ENCODE measurements around the gene CCDC83. TPM values are rescaled to one million over a fixed set of nuclear protein-coding genes. Genes with fewer than 3 reads are reported as not detected.
A peak's percentile ranks its signal among the peaks of the same experiment; 100 is the strongest.

The CCDC83 gene
- total RNA-seq, 1 experiment from 2014 or later: not detected

GRCh38 chr11:85810871-85811611 is 44.1 kb upstream of the CCDC83 start, which contains the start of gene SYTL2:
Gene SYTL2 (minus strand): TSS chr11:85811141. CDS start chr11:85757725, 53,416 bp downstream.
- H2BK15ac ChIP-seq (ENCODE audit: low read depth, low read length): no peak within 1 kb of the TSS
- H3K9ac ChIP-seq (ENCODE audit: extremely low read depth, insufficient read length, low read length): peak within 1 kb of the TSS; percentile 40
- no peak within 1 kb of the TSS for H2BK12ac ChIP-seq (ENCODE audit: insufficient read length, low read depth, low read length)
- H3K14ac ChIP-seq (ENCODE audit: insufficient read depth, low read length): no peak within 1 kb of the TSS; the same call in 1 of the 2 replicates
- H2BK20ac ChIP-seq (ENCODE audit: low read depth, low read length, poor library complexity, severe bottlenecking): no peak within 1 kb of the TSS
- no peak within 1 kb of the TSS for H2BK5ac ChIP-seq (ENCODE audit: insufficient read length, low read length)
- H4K5ac ChIP-seq (ENCODE audit: insufficient read length, low read depth, low read length): no peak within 1 kb of the TSS
- Mint-ChIP-seq H3K36me3 (ENCODE audit: insufficient read depth in 1 of 3, low read depth in 3 of 3) (no peaks in the 10 kb centered on the region), H3K4me1 (peaks cover 15% of the 10 kb centered on the region in 2 experiments), H3K27me3 (ENCODE audit: low read depth) (peaks cover 47% of the 10 kb centered on the region), H3K9me3 (no peaks in the 10 kb centered on the region), H3K27ac (no peak within 1 kb of the TSS; a peak in 1 of 7 replicates), H3K4me3 (peak within 1 kb of the TSS; percentile 74 to 89)
- no peaks in the 10 kb centered on the region for H3K9me3 ChIP-seq (ENCODE audit: control insufficient read depth, low read depth, low read length)
- peaks cover 1% of the 10 kb centered on the region; the same call in 1 of the 2 replicates for H3K27me3 ChIP-seq (ENCODE audit: insufficient read depth, low read length)
- no peak within 1 kb of the TSS for H3K18ac ChIP-seq (ENCODE audit: insufficient read length, low read depth, low read length)
- H3K4me2 ChIP-seq (ENCODE audit: insufficient read depth, insufficient read length, low read length): peak within 1 kb of the TSS; percentile 86
- H4K91ac ChIP-seq (ENCODE audit: insufficient read length, low read depth, low read length): no peak within 1 kb of the TSS
- no peaks in the 10 kb centered on the region for H3K79me2 ChIP-seq (ENCODE audit: insufficient read depth, low read length)
- H3K79me1 ChIP-seq (ENCODE audit: insufficient read depth, low read depth, low read length, poor library complexity, severe bottlenecking): no peaks in the 10 kb centered on the region
- no peak within 1 kb of the TSS for H3K27ac ChIP-seq (ENCODE audit: insufficient read length, low read depth, low read length)
- H4K8ac ChIP-seq (replicated peaks; ENCODE audit: insufficient read length, low read depth, low read length): no peak within 1 kb of the TSS
- WGBS (ENCODE audit: extremely low coverage, insufficient read length, low lambda C conversion rate): no CpG with 5 or more reads among the region's 72 CpGs
- peaks cover 3% of the 10 kb centered on the region for H4K20me1 ChIP-seq (ENCODE audit: control insufficient read depth, insufficient read depth, insufficient read length)
- H3K4ac ChIP-seq (ENCODE audit: low read depth, low read length): no peak within 1 kb of the TSS
- no peak within 1 kb of the TSS for H3K23ac ChIP-seq (ENCODE audit: insufficient read length, low read depth, low read length)
- H3T11ph ChIP-seq (ENCODE audit: low read length): no peak within 1 kb of the TSS
- H3K56ac ChIP-seq (ENCODE audit: insufficient read length, low read depth, low read length): no peak within 1 kb of the TSS
- peaks cover 11% of the 10 kb centered on the region for H3K23me2 ChIP-seq (ENCODE audit: insufficient read length, low read depth, low read length, poor library complexity, severe bottlenecking)
- no peak within 1 kb of the TSS for H2AFZ ChIP-seq (ENCODE audit: low read length)
- peak; percentile 82 for DNase-seq
- H3K4me1 ChIP-seq (ENCODE audit: insufficient read depth, low read length): no peaks in the 10 kb centered on the region
- no peak for TF ChIP-seq CTCF (conservative IDR thresholded peaks at IDR 0.05)
- H2AK5ac ChIP-seq (ENCODE audit: insufficient read length, low read length): no peak within 1 kb of the TSS
- H2BK120ac ChIP-seq (ENCODE audit: low read depth, low read length, poor library complexity, severe bottlenecking): no peak within 1 kb of the TSS

All from H9 (cell line).